Astrocyte (in vitro differentiated cells and primary cell): ENCODE measurements around the gene TMEM237. TPM values are rescaled to one million over a fixed set of nuclear protein-coding genes. Genes with fewer than 3 reads are reported as not detected.

Experiments
- DNase-seq: peaks from one replicate; pipeline ENCODE4 v3.0.0-alpha.2; 2010; ENCODE audit warnings: low read depth
- FAIRE-seq: peaks from 2 replicates; lab custom pipeline; 2011; peaks lifted over from hg19 to GRCh38; lab: Jason Lieb, UNC
- H2AFZ ChIP-seq: 2 replicates; pipeline ENCODE4 v1.6.0; 2012; ENCODE audit warnings: low read depth, low read length, inconsistent platforms
- H3K27ac ChIP-seq: 2 replicates; pipeline ENCODE4 v1.5.1; 2011; ENCODE audit warnings: low read depth, low read length, inconsistent platforms
- H3K27me3 ChIP-seq: 2 replicates; pipeline ENCODE4 v1.6.0; 2011; ENCODE audit warnings: low read length, inconsistent platforms; ENCODE audit not compliant: insufficient read depth
- H3K36me3 ChIP-seq: 2 replicates; pipeline ENCODE4 v1.5.1; 2011; ENCODE audit warnings: low read length, inconsistent platforms; ENCODE audit not compliant: insufficient read depth
- H3K4me1 ChIP-seq: 2 replicates; pipeline ENCODE4 v1.5.1; 2011; ENCODE audit warnings: low read length, inconsistent platforms; ENCODE audit not compliant: insufficient read depth
- H3K4me2 ChIP-seq: 2 replicates; pipeline ENCODE4 v1.6.0; 2012; ENCODE audit warnings: low read length, inconsistent platforms
- H3K4me3 ChIP-seq: 2 replicates; pipeline ENCODE4 v1.5.1; 2011; ENCODE audit warnings: low read depth, mild to moderate bottlenecking, low read length, inconsistent platforms; ENCODE audit not compliant: insufficient read depth
- H3K79me2 ChIP-seq: 2 replicates; pipeline ENCODE4 v1.6.0; 2012; ENCODE audit warnings: mild to moderate bottlenecking, low read length, inconsistent platforms; ENCODE audit not compliant: insufficient read depth
- H3K9ac ChIP-seq: 2 replicates; pipeline ENCODE4 v1.6.0; 2012; ENCODE audit warnings: mild to moderate bottlenecking, low read length, inconsistent platforms
- H3K9me3 ChIP-seq: 2 replicates; pipeline ENCODE4 v1.5.1; 2012; ENCODE audit warnings: low read depth, mild to moderate bottlenecking, low read length, inconsistent platforms; ENCODE audit not compliant: insufficient read depth
- H4K20me1 ChIP-seq: 2 replicates; pipeline ENCODE4 v1.6.0; 2012; ENCODE audit warnings: low read length, inconsistent platforms; ENCODE audit not compliant: insufficient read depth
- H3K27ac Mint-ChIP-seq: one replicate; pipeline ENCODE4 v1.8.0; 2021; ENCODE audit warnings: mild to moderate bottlenecking, mixed read lengths; ENCODE audit not compliant: unreplicated experiment
- H3K27me3 Mint-ChIP-seq: one replicate; pipeline ENCODE4 v1.8.0; 2021; ENCODE audit warnings: low read depth, mixed read lengths; ENCODE audit not compliant: unreplicated experiment
- H3K36me3 Mint-ChIP-seq: one replicate; pipeline ENCODE4 v1.8.0; 2021; ENCODE audit warnings: low read depth, mixed read lengths; ENCODE audit not compliant: unreplicated experiment
- H3K4me1 Mint-ChIP-seq: one replicate; pipeline ENCODE4 v1.8.0; 2021; ENCODE audit warnings: low read depth, mixed read lengths; ENCODE audit not compliant: unreplicated experiment
- H3K4me3 Mint-ChIP-seq: one replicate; pipeline ENCODE4 v1.8.0; 2021; ENCODE audit warnings: mild to moderate bottlenecking, moderate library complexity, mixed read lengths; ENCODE audit not compliant: unreplicated experiment
- H3K9me3 Mint-ChIP-seq: one replicate; pipeline ENCODE4 v1.8.0; 2021; ENCODE audit warnings: mild to moderate bottlenecking, mixed read lengths; ENCODE audit not compliant: unreplicated experiment
- EZH2 ChIP-seq: IDR thresholded peaks from 2 replicates; pipeline ENCODE4 v1.6.1; 2012; ENCODE audit warnings: mild to moderate bottlenecking, low read length, inconsistent platforms; ENCODE audit not compliant: insufficient read depth
- total RNA-seq: library from RNA; stranded (reverse); gene quantifications from 2 replicates; pipeline ENCODE4 v1.2.1, GENCODE V29; 2021
- TF ChIP-seq, protein P1 (sequence below): IDR thresholded peaks from 2 replicates; pipeline ENCODE4 v1.5.1; 2011; ENCODE audit warnings: low read depth, mild to moderate bottlenecking, inconsistent platforms, low read length, moderate library complexity; ENCODE audit not compliant: insufficient read depth

Gene TMEM237
- total RNA-seq, 1 donor from 2014 or later: 37.7 TPM

DNA sequence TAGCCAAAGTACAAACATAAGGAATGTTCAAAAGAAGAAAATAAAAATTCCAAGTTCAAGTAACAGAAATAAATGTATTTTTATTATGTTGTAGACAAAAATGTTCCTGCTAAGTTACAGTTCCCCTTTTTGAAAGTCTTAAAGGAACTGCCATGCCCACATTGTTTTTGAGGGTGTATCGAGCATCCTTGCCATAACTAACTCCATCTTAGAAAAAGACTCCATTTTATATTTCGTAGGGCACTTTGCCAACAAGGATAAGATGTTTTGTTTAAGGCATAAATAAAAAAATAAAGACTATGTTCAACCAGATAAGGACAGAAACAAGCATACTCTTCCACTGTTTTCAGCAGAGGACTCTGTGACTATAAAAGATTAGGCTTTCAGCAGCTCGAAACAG, 67.3 kb downstream of the TMEM237 start:
- Mint-ChIP-seq H3K36me3 (no peaks in the 10 kb centered on the region), H3K27ac (no peak overlapping the region), H3K4me1 (peaks cover 5% of the 10 kb centered on the region), H3K9me3 (no peaks in the 10 kb centered on the region), H3K27me3 (peaks cover 2% of the 10 kb centered on the region), H3K4me3 (no peak overlapping the region)
- no peaks in the 10 kb centered on the region for H3K36me3 ChIP-seq
- H3K4me2 ChIP-seq: no peak overlapping the region
- TF ChIP-seq EZH2: no peak
- TF ChIP-seq, protein P1, sequence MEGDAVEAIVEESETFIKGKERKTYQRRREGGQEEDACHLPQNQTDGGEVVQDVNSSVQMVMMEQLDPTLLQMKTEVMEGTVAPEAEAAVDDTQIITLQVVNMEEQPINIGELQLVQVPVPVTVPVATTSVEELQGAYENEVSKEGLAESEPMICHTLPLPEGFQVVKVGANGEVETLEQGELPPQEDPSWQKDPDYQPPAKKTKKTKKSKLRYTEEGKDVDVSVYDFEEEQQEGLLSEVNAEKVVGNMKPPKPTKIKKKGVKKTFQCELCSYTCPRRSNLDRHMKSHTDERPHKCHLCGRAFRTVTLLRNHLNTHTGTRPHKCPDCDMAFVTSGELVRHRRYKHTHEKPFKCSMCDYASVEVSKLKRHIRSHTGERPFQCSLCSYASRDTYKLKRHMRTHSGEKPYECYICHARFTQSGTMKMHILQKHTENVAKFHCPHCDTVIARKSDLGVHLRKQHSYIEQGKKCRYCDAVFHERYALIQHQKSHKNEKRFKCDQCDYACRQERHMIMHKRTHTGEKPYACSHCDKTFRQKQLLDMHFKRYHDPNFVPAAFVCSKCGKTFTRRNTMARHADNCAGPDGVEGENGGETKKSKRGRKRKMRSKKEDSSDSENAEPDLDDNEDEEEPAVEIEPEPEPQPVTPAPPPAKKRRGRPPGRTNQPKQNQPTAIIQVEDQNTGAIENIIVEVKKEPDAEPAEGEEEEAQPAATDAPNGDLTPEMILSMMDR: no peak
- H2AFZ ChIP-seq: no peak overlapping the region
- no peak overlapping the region for H3K9ac ChIP-seq
- DNase-seq: no peak
- H3K4me1 ChIP-seq: peaks cover 5% of the 10 kb centered on the region
- H3K27me3 ChIP-seq: no peaks in the 10 kb centered on the region
- no peaks in the 10 kb centered on the region for H4K20me1 ChIP-seq
- H3K4me3 ChIP-seq: no peak overlapping the region
- no peaks in the 10 kb centered on the region for H3K79me2 ChIP-seq
- H3K9me3 ChIP-seq: no peaks in the 10 kb centered on the region
- H3K27ac ChIP-seq: no peak overlapping the region
- FAIRE-seq: no peak

DNA sequence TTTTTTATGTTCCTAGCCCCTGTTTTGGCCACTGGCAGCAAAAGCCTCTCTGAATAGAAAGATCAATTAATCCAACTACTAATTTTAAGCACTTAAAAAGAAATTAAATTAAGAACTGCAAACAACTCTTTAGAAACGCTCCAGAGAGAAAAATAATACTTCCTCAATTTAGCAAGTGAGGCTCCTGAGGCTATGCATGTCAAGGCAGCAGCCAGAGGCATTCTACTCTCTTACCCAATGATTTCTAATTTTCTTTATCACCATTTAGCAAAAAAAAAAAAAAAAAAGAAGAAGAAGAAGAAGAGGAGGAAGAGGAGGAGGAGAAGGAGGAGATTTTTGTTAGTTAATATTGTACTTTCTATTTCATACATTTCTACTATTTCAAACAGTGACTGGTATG, 68.5 kb downstream of the TMEM237 start:
- peaks cover 2% of the 10 kb centered on the region for H3K27me3 Mint-ChIP-seq
- no peaks in the 10 kb centered on the region for H3K79me2 ChIP-seq
- no peaks in the 10 kb centered on the region for H3K27me3 ChIP-seq
- H3K9me3 Mint-ChIP-seq: no peaks in the 10 kb centered on the region
- no peak overlapping the region for H3K4me3 ChIP-seq
- H2AFZ ChIP-seq: no peak overlapping the region
- no peaks in the 10 kb centered on the region for H3K4me1 Mint-ChIP-seq
- H3K9ac ChIP-seq: no peak overlapping the region
- H3K4me3 Mint-ChIP-seq: no peak overlapping the region
- H3K4me1 ChIP-seq: peaks cover 2% of the 10 kb centered on the region
- H3K27ac Mint-ChIP-seq: no peak overlapping the region
- H3K27ac ChIP-seq: no peak overlapping the region
- FAIRE-seq (no peak), DNase-seq (no peak)
- H3K36me3 ChIP-seq: no peaks in the 10 kb centered on the region
- no peaks in the 10 kb centered on the region for H4K20me1 ChIP-seq
- no peaks in the 10 kb centered on the region for H3K36me3 Mint-ChIP-seq
- TF ChIP-seq EZH2: no peak
- TF ChIP-seq, protein P1: no peak
- no peaks in the 10 kb centered on the region for H3K9me3 ChIP-seq
- no peak overlapping the region for H3K4me2 ChIP-seq

DNA sequence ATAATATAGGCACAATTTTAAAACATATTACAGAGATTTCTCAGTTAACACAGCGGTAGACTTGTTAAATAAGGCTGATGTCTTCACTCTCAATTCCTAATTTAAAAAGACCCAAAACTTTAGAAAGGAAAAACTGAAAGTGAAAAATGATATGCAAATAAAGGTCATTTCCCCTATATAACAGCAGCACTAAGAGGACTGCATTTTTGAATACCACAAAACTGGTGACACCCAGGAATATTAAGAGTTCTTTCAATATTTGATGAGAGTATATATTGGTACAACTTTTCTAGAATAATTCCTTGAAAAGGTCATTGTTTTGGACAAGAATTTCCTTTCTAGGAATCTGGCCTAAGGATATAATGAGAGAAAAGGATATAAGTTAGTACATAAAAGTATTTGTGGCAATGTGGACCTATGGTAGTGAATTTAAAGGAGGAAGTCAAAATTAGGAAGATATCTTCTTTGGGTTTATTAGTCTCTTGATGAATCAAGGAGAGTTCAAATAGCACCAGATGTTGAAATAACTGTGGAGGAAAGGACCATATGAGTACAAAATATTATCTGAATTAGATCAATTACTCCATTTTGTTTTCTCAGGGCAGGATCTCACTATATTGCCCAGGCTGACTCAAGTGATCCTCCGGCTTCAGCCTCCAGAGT, 70.3 kb downstream of the TMEM237 start:
- no peaks in the 10 kb centered on the region for H3K36me3 Mint-ChIP-seq
- H3K9me3 ChIP-seq: no peaks in the 10 kb centered on the region
- no peaks in the 10 kb centered on the region for H3K27me3 ChIP-seq
- H3K4me2 ChIP-seq: no peak overlapping the region
- H3K27ac ChIP-seq: no peak overlapping the region
- H3K4me3 Mint-ChIP-seq: no peak overlapping the region
- no peak overlapping the region for H3K4me3 ChIP-seq
- H3K27me3 Mint-ChIP-seq: peaks cover 2% of the 10 kb centered on the region
- DNase-seq (no peak), FAIRE-seq (no peak)
- no peak overlapping the region for H3K9ac ChIP-seq
- H3K4me1 Mint-ChIP-seq: no peaks in the 10 kb centered on the region
- no peaks in the 10 kb centered on the region for H4K20me1 ChIP-seq
- no peak for TF ChIP-seq EZH2
- TF ChIP-seq, protein P1: no peak
- H3K9me3 Mint-ChIP-seq: no peaks in the 10 kb centered on the region
- no peak overlapping the region for H3K27ac Mint-ChIP-seq
- no peak overlapping the region for H2AFZ ChIP-seq
- H3K79me2 ChIP-seq: no peaks in the 10 kb centered on the region
- no peaks in the 10 kb centered on the region for H3K36me3 ChIP-seq
- H3K4me1 ChIP-seq: no peaks in the 10 kb centered on the region
